ENCODE results near the gene GTPBP6.

GTPBP6 gene

GRCh38 chrX:291411-291901 lies 27.1 kb downstream of the GTPBP6 start:
- no peaks in the 10 kb centered on the region for H3K9me3 Mint-ChIP-seq
- H3K4me1 Mint-ChIP-seq = peaks cover 3% of the 10 kb centered on the region
- no peaks in the 10 kb centered on the region for H3K27me3 Mint-ChIP-seq (ENCODE audit: low read depth)
- H3K27ac Mint-ChIP-seq = no peak overlapping the region
- TF ChIP-seq CTCF (IDR thresholded peaks at IDR 0.05; ENCODE audit: unreplicated experiment in 3 of 3) = no peak
- no peak overlapping the region for H3K4me3 Mint-ChIP-seq
- peaks cover 75% of the 10 kb centered on the region for H3K36me3 Mint-ChIP-seq (ENCODE audit: low read depth)

GRCh38 chrX:290476-291166 lies 28.0 kb downstream of the GTPBP6 start:
- Mint-ChIP-seq H3K4me1 (peaks cover 7% of the 10 kb centered on the region), H3K9me3 (no peaks in the 10 kb centered on the region), H3K27ac (no peak overlapping the region), H3K4me3 (no peak overlapping the region), H3K27me3 (ENCODE audit: low read depth) (no peaks in the 10 kb centered on the region), H3K36me3 (ENCODE audit: low read depth) (peaks cover 76% of the 10 kb centered on the region)
- TF ChIP-seq CTCF (IDR thresholded peaks at IDR 0.05; ENCODE audit: unreplicated experiment in 3 of 3) = no peak

GRCh38 chrX:288561-288991 lies 30.0 kb downstream of the GTPBP6 start:
- H3K9me3 Mint-ChIP-seq = no peaks in the 10 kb centered on the region
- TF ChIP-seq CTCF (IDR thresholded peaks at IDR 0.05; ENCODE audit: unreplicated experiment in 3 of 3) = no peak
- H3K27me3 Mint-ChIP-seq (ENCODE audit: low read depth) = no peaks in the 10 kb centered on the region
- H3K27ac Mint-ChIP-seq = no peak overlapping the region
- no peak overlapping the region for H3K4me3 Mint-ChIP-seq
- peaks cover 7% of the 10 kb centered on the region for H3K4me1 Mint-ChIP-seq
- peaks cover 74% of the 10 kb centered on the region for H3K36me3 Mint-ChIP-seq (ENCODE audit: low read depth)

GRCh38 chrX:287670-288069 lies 30.9 kb downstream of the GTPBP6 start:
- H3K36me3 Mint-ChIP-seq (ENCODE audit: low read depth) = peaks cover 65% of the 10 kb centered on the region
- no peaks in the 10 kb centered on the region for H3K27me3 Mint-ChIP-seq (ENCODE audit: low read depth)
- peaks cover 7% of the 10 kb centered on the region for H3K4me1 Mint-ChIP-seq
- no peaks in the 10 kb centered on the region for H3K9me3 Mint-ChIP-seq
- H3K4me3 Mint-ChIP-seq = no peak overlapping the region
- H3K27ac Mint-ChIP-seq = no peak overlapping the region
- no peak for TF ChIP-seq CTCF (IDR thresholded peaks at IDR 0.05; ENCODE audit: unreplicated experiment in 3 of 3)

- H3K36me3 Mint-ChIP-seq (ENCODE audit: low read depth) = peaks cover 42% of the 10 kb centered on the region
- no peaks in the 10 kb centered on the region for H3K27me3 Mint-ChIP-seq (ENCODE audit: low read depth)
- TF ChIP-seq CTCF (IDR thresholded peaks at IDR 0.05; ENCODE audit: unreplicated experiment in 3 of 3) = no peak
- H3K4me1 Mint-ChIP-seq = peaks cover 12% of the 10 kb centered on the region
- peak overlapping the region in 1 of 3 experiments; percentile 32 for H3K27ac Mint-ChIP-seq
- peak overlapping the region in 2 of 3 experiments; percentile 56 to 79 for H3K4me3 Mint-ChIP-seq
- no peaks in the 10 kb centered on the region for H3K9me3 Mint-ChIP-seq
These were observed 33.4 kb downstream of the GTPBP6 start for GRCh38 chrX:285076-285677.
